HG03039 (cell line): ENCODE data around the gene SULT1A1.
"Not testable (repeated sequence)": the region's sequence is repeated elsewhere in the genome, so short reads cannot be mapped to it uniquely, and the experiment has no call there.

Experiments
- ATAC-seq: cut with Tn5 transposase; IDR thresholded peaks from one replicate; pipeline ENCODE4 v1.9.1; 2021; ENCODE audit warnings: mild to moderate bottlenecking, moderate library complexity; ENCODE audit not compliant: unreplicated experiment

SULT1A1 gene

GRCh38 chr16:28608867-28609596 lies 812 bp downstream of the SULT1A1 start:
- ATAC-seq = not testable (repeated sequence)

GRCh38 chr16:28608496-28608808 lies 1.4 kb downstream of the SULT1A1 start:
- ATAC-seq = not testable (repeated sequence)

GRCh38 chr16:28607681-28608495 lies 2.0 kb downstream of the SULT1A1 start:
- ATAC-seq = not testable (repeated sequence)

GRCh38 chr16:28607116-28607623 lies 2.7 kb downstream of the SULT1A1 start:
- no peak for ATAC-seq

GRCh38 chr16:28606291-28607115 lies 3.3 kb downstream of the SULT1A1 start:
- ATAC-seq = no peak

- no peak for ATAC-seq
Measured at GRCh38 chr16:28604186-28604565, 5.7 kb downstream of the SULT1A1 start.

GRCh38 chr16:28603381-28604185 lies 6.3 kb downstream of the SULT1A1 start:
- no peak for ATAC-seq

GRCh38 chr16:28602529-28602928 lies 7.3 kb downstream of the SULT1A1 start:
- no peak for ATAC-seq

- ATAC-seq = not testable (repeated sequence)
Measured at GRCh38 chr16:28602062-28602461, 7.8 kb downstream of the SULT1A1 start.

GRCh38 chr16:28601589-28601988 lies 8.3 kb downstream of the SULT1A1 start:
- not testable (repeated sequence) for ATAC-seq

- not testable (repeated sequence) for ATAC-seq
Measured at GRCh38 chr16:28600965-28601364, 8.9 kb downstream of the SULT1A1 start.

- not testable (repeated sequence) for ATAC-seq
Measured at GRCh38 chr16:28599377-28600285, 10.2 kb downstream of the SULT1A1 start.

GRCh38 chr16:28597692-28598261 lies 12.1 kb downstream of the SULT1A1 start:
- ATAC-seq = no peak

- ATAC-seq = no peak
Measured at GRCh38 chr16:28596840-28597691, 12.8 kb downstream of the SULT1A1 start, which contains the start of gene SULT1A2. Gene SULT1A2, minus strand, starts transcription at chr16:28597050. Its CDS starts 1,120 bp downstream, at chr16:28595930.

- no peak for ATAC-seq
Measured at GRCh38 chr16:28596115-28596630, 13.7 kb downstream of the SULT1A1 start.

GRCh38 chr16:28595451-28595850 lies 14.4 kb downstream of the SULT1A1 start:
- not testable (repeated sequence) for ATAC-seq

GRCh38 chr16:28592979-28593553 lies 16.8 kb downstream of the SULT1A1 start:
- no peak for ATAC-seq
